ENCODE data around the gene CHD9.
"Not testable (repeated sequence)": the region's sequence is repeated elsewhere in the genome, so short reads cannot be mapped to it uniquely, and the experiment has no call there.

- TF ChIP-seq CTCF (IDR thresholded peaks at IDR 0.05); POLR2AphosphoS5 (IDR thresholded peaks at IDR 0.05; ENCODE audit: low read depth, low read length); SIN3A (IDR thresholded peaks at IDR 0.05; ENCODE audit: borderline replicate concordance, insufficient read depth, low read depth, low read length); TCF7L2 (IDR thresholded peaks at IDR 0.05; ENCODE audit: low read depth, low read length): not testable (repeated sequence)
Measured at GRCh38 chr16:53075461-53075860, 20.7 kb downstream of the CHD9 start.
